ENCODE data around the gene CABLES1.

GRCh38 chr18:23253630-23254029, 118.3 kb downstream of the CABLES1 start:
- TF ChIP-seq CTCF (optimal IDR thresholded peaks at IDR 0.05 in 1 of 3, IDR thresholded peaks at IDR 0.05 in 1 of 3, conservative IDR thresholded peaks at IDR 0.05 in 1 of 3; ENCODE audit: extremely low read depth in 1 of 3, insufficient read depth in 2 of 3, low read length in 3 of 3) = no peak
- no peak for TF ChIP-seq EZH2 (IDR thresholded peaks at IDR 0.05; ENCODE audit: low read length)

Measured in keratinocyte (primary cell).